Chondrocyte (in vitro differentiated cells): ENCODE measurements around the gene IPO4. TPM values are rescaled to one million over a fixed set of nuclear protein-coding genes. Genes with fewer than 3 reads are reported as not detected.

ENCODE experiments used
- DNase-seq: peaks from one replicate; pipeline ENCODE4 v3.0.0; 2021; ENCODE audit warnings: mixed read lengths, low spot score
- H3K27ac Mint-ChIP-seq: one replicate; pipeline ENCODE4 v1.8.0; 2021; ENCODE audit warnings: mild to moderate bottlenecking, moderate library complexity, mixed read lengths; ENCODE audit not compliant: unreplicated experiment
- H3K27me3 Mint-ChIP-seq: 2 replicates; pipeline ENCODE4 v1.8.0; 2021; ENCODE audit warnings: low read depth, mixed read lengths
- H3K36me3 Mint-ChIP-seq: 2 replicates; pipeline ENCODE4 v1.8.0; 2021; ENCODE audit warnings: low read depth, mixed read lengths
- H3K4me1 Mint-ChIP-seq: 2 replicates; pipeline ENCODE4 v1.8.0; 2021; ENCODE audit warnings: low read depth, mild to moderate bottlenecking, mixed read lengths
- H3K4me3 Mint-ChIP-seq: one replicate; pipeline ENCODE4 v1.8.0; 2021; ENCODE audit warnings: mild to moderate bottlenecking, moderate library complexity, mixed read lengths; ENCODE audit not compliant: unreplicated experiment
- H3K9me3 Mint-ChIP-seq: 2 replicates; pipeline ENCODE4 v1.8.0; 2021; ENCODE audit warnings: low read depth, mixed read lengths
- CTCF ChIP-seq: fragments of 200-600 bp; sonication (generic); IDR thresholded peaks from 2 replicates; pipeline ENCODE4 v1.5.0; 2021; ENCODE audit warnings: antibody characterized with exemption, mild to moderate bottlenecking, moderate library complexity
- microRNA-seq: library from miRNA; unstranded; fragments of <30 nt; microRNA quantifications from one replicate; pipeline ENCODE4 v1.2.0, GENCODE V29; 2020; ENCODE audit warnings: borderline number of aligned reads
- total RNA-seq: library from RNA; stranded (reverse); gene quantifications from 3 replicates; pipeline ENCODE4 v1.2.1, GENCODE V29; 2021

Gene IPO4
- total RNA-seq, 1 donor from 2014 or later, result 26.7 TPM

GRCh38 chr14:24132976-24133375 is 55.6 kb downstream of the IPO4 start:
- Mint-ChIP-seq H3K36me3 (no peaks in the 10 kb centered on the region), H3K27ac (no peak overlapping the region), H3K4me1 (peaks cover 19% of the 10 kb centered on the region), H3K4me3 (no peak overlapping the region), H3K27me3 (no peaks in the 10 kb centered on the region), H3K9me3 (no peaks in the 10 kb centered on the region)
- no peak for TF ChIP-seq CTCF
- no peak for DNase-seq

GRCh38 chr14:24132061-24132685 is 56.4 kb downstream of the IPO4 start:
- Mint-ChIP-seq H3K27me3 (no peaks in the 10 kb centered on the region), H3K4me1 (peaks cover 14% of the 10 kb centered on the region), H3K27ac (no peak overlapping the region)

GRCh38 chr14:24131549-24131966 is 57.1 kb downstream of the IPO4 start:
- H3K36me3 Mint-ChIP-seq, result no peaks in the 10 kb centered on the region
- no peaks in the 10 kb centered on the region for H3K9me3 Mint-ChIP-seq
- H3K27me3 Mint-ChIP-seq, result no peaks in the 10 kb centered on the region
- no peak for DNase-seq
- no peak overlapping the region for H3K4me3 Mint-ChIP-seq
- peaks cover 8% of the 10 kb centered on the region for H3K4me1 Mint-ChIP-seq
- H3K27ac Mint-ChIP-seq, result no peak overlapping the region
- TF ChIP-seq CTCF, result no peak

More at GRCh38 chr14:24132061-24132685, 56.4 kb downstream of the IPO4 start:
- Mint-ChIP-seq H3K4me3 (no peak overlapping the region), H3K9me3 (no peaks in the 10 kb centered on the region), H3K36me3 (no peaks in the 10 kb centered on the region)
- TF ChIP-seq CTCF, result no peak
- no peak for DNase-seq

DNA sequence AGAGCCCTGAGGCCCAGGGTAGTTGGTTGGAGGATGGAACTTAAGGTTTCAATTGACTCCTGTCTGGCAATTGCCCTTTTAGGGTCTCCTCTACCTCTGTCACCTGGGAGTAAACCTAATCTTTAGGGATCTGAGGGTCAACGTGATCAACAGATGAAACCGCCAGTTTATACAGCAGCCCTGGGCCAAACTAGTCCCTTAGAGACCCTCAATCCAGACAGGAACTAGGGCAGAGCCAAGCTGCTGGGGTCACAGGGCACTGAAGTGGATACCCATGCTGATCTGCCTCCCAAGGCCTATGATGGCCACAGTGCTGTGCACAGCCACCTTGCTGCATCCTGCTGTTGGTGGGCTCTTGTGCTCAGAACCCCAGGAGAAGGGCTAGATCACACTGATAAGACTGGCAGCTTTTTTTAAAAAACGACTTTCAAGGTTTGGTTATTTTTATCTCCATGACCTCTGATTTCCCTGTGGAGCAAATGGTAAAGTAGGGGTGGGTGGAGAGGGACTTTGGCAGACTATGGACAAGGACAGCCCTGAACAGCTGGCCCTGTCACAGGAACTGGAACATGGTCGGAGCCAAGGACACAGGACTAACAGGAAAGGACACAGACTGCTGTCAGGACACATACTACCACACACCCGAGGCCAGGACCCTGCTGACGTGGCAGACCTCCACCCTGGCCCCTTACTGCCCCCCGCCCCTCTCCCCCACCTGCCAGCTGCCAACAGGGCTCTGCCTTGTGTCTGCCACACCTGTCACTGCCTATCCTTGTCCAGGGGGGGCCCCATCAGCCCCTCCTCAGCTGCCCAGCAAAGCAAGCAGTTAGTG is 57.7 kb downstream of the IPO4 start:
- peaks cover 6% of the 10 kb centered on the region for H3K4me1 Mint-ChIP-seq
- H3K27me3 Mint-ChIP-seq, result no peaks in the 10 kb centered on the region
- DNase-seq, result no peak
- H3K36me3 Mint-ChIP-seq, result no peaks in the 10 kb centered on the region
- H3K27ac Mint-ChIP-seq, result no peak overlapping the region
- no peaks in the 10 kb centered on the region for H3K9me3 Mint-ChIP-seq
- TF ChIP-seq CTCF, result no peak
- H3K4me3 Mint-ChIP-seq, result no peak overlapping the region

DNA sequence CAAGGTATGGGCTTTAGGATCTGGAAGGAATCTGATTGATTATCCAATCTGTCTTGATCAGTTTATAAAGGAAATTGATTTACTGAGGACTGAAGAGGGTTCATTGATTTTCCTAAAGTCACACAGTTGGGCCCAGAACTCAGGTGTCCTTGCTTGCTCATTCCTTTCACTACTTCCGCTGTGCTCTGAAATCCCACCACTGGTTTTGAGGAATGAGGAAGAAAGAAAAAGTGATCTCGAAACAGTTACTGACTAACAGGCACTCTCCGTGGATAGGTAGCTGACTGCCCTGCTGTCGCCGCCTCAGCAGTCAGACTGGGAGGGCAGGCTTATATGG is 58.3 kb downstream of the IPO4 start, which contains the start of gene FITM1:
FITM1 (plus strand) TSS at position 280 of the 337 bp plus-strand sequence. CDS start 905 bp downstream, outside the sequence.
- no peak for DNase-seq
- no peaks in the 10 kb centered on the region for H3K27me3 Mint-ChIP-seq
- no peaks in the 10 kb centered on the region for H3K9me3 Mint-ChIP-seq
- peaks cover 3% of the 10 kb centered on the region for H3K4me1 Mint-ChIP-seq
- no peaks in the 10 kb centered on the region for H3K36me3 Mint-ChIP-seq
- no peak for TF ChIP-seq CTCF
- no peak within 1 kb of the TSS for H3K27ac Mint-ChIP-seq
- H3K4me3 Mint-ChIP-seq, result no peak within 1 kb of the TSS

Small RNAs within 50 kb of the gene (microRNA-seq; reads per million reads assigned to microRNA genes)
- gene MIR7703, result not detected

Other genes with a start within 250 kb of the IPO4 start
- 16.8 to 18.2 TPM (median 16.9 TPM) in 3 replicates for gene DHRS4, start 235.0 kb downstream of the IPO4 start, total RNA-seq
- 11.9 to 17.7 TPM (median 13.9 TPM) in 3 replicates for gene DHRS4L2, start 199.9 kb downstream of the IPO4 start, total RNA-seq
- gene CARMIL3, start 136.8 kb downstream of the IPO4 start, total RNA-seq, result 0.34 to 0.60 TPM (median 0.54 TPM) in 3 replicates
- gene CPNE6, start 117.3 kb downstream of the IPO4 start, total RNA-seq, result not detected in 3 replicates
- 18.7 to 126 TPM (median 118 TPM) in 3 replicates for gene PCK2, start 94.5 kb downstream of the IPO4 start, total RNA-seq
- gene DCAF11, start 74.0 kb downstream of the IPO4 start, total RNA-seq, result 30.7 to 41.5 TPM (median 32.9 TPM) in 3 replicates
- gene NRL, start 73.9 kb downstream of the IPO4 start, total RNA-seq, result 1.2 to 1.6 TPM (median 1.3 TPM) in 3 replicates
- 0.27 TPM in 1 of 3 replicates, not detected in the others for gene FITM1, start 58.2 kb downstream of the IPO4 start, total RNA-seq
- gene PSME1, start 52.6 kb downstream of the IPO4 start, total RNA-seq, result 59.2 to 76.1 TPM (median 64.9 TPM) in 3 replicates
- gene EMC9, start 47.2 kb downstream of the IPO4 start, total RNA-seq, result 14.0 to 15.3 TPM (median 14.8 TPM) in 3 replicates
- 53.6 to 78.7 TPM (median 59.7 TPM) in 3 replicates for gene PSME2, start 42.2 kb downstream of the IPO4 start, total RNA-seq
- 38.8 to 50.6 TPM (median 45.8 TPM) in 3 replicates for gene RNF31, start 41.3 kb downstream of the IPO4 start, total RNA-seq
- gene IRF9, start 27.6 kb downstream of the IPO4 start, total RNA-seq, result 28.9 to 38.4 TPM (median 37.8 TPM) in 3 replicates
- gene REC8, start 16.7 kb downstream of the IPO4 start, total RNA-seq, result 4.4 to 7.9 TPM (median 5.0 TPM) in 3 replicates
- 60.3 to 92.0 TPM (median 61.0 TPM) in 3 replicates for gene TM9SF1, start 6.6 kb upstream of the IPO4 start, total RNA-seq
- gene TSSK4, start 16.9 kb upstream of the IPO4 start, total RNA-seq, result 0.46 TPM in 1 of 3 replicates, not detected in the others
- 33.1 to 36.1 TPM (median 35.3 TPM) in 3 replicates for gene CHMP4A, start 24.7 kb upstream of the IPO4 start, total RNA-seq
- gene MDP1, start 27.2 kb upstream of the IPO4 start, total RNA-seq, result 23.2 to 25.7 TPM (median 23.6 TPM) in 3 replicates
- gene NEDD8, start 43.6 kb upstream of the IPO4 start, total RNA-seq, result 154 to 169 TPM (median 159 TPM) in 3 replicates
- 43.1 to 66.5 TPM (median 47.9 TPM) in 3 replicates for gene GMPR2, start 44.1 kb upstream of the IPO4 start, total RNA-seq
- gene TINF2, start 53.8 kb upstream of the IPO4 start, total RNA-seq, result 60.1 to 85.5 TPM (median 72.6 TPM) in 3 replicates
- 3.2 to 5.0 TPM (median 3.3 TPM) in 3 replicates for gene TGM1, start 74.4 kb upstream of the IPO4 start, total RNA-seq
- 27.0 to 34.9 TPM (median 27.4 TPM) in 3 replicates for gene RABGGTA, start 82.8 kb upstream of the IPO4 start, total RNA-seq
- 25.6 to 41.4 TPM (median 29.3 TPM) in 3 replicates for gene DHRS1, start 111.0 kb upstream of the IPO4 start, total RNA-seq
- 19.4 to 30.4 TPM (median 20.7 TPM) in 3 replicates for gene NOP9, start 111.0 kb upstream of the IPO4 start, total RNA-seq
- gene CIDEB, start 119.2 kb upstream of the IPO4 start, total RNA-seq, result not detected in 3 replicates
- gene LTB4R2, start 121.3 kb upstream of the IPO4 start, total RNA-seq, result 8.8 to 18.4 TPM (median 9.1 TPM) in 3 replicates
- 6.1 to 12.0 TPM (median 7.3 TPM) in 3 replicates for gene LTB4R, start 122.7 kb upstream of the IPO4 start, total RNA-seq
- gene ADCY4, start 146.3 kb upstream of the IPO4 start, total RNA-seq, result 1.5 to 5.2 TPM (median 3.3 TPM) in 3 replicates
- gene RIPK3, start 151.2 kb upstream of the IPO4 start, total RNA-seq, result 0.80 to 1.3 TPM (median 0.90 TPM) in 3 replicates
- 93.4 to 99.2 TPM (median 97.7 TPM) in 3 replicates for gene NFATC4, start 179.4 kb upstream of the IPO4 start, total RNA-seq
- gene NYNRIN, start 210.2 kb upstream of the IPO4 start, total RNA-seq, result 20.0 to 32.1 TPM (median 21.0 TPM) in 3 replicates
- 5.2 to 6.1 TPM (median 5.5 TPM) in 3 replicates for gene CBLN3, start 240.9 kb upstream of the IPO4 start, total RNA-seq
- gene KHNYN, start 241.1 kb upstream of the IPO4 start, total RNA-seq, result 44.4 to 53.8 TPM (median 53.7 TPM) in 3 replicates